ENCODE results near the gene RB1. TPM values are rescaled to one million over a fixed set of nuclear protein-coding genes. Genes with fewer than 3 reads are reported as not detected.

Gene RB1
- total and polyA plus RNA-seq, 3 experiments from 2014 or later, result 16.8 to 38.9 (median 38.2) TPM

DNA sequence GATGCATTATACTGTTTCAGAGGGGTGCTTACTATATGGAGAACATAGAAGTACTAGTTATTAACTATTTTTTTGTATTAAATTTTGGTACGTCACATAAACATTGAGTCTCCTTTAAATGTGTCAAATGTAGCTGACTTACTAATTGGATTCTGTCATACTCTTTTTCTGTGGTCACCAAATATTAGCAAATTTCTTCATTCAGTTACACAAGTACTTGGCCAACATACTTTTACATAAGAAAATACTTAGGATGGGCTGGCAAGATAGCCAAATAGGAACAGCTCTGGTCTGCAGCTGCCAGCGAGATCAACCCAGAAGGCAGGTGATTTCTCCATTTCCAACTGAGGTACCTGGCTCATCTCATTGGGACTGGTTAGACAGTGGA is 90.1 kb downstream of the RB1 start:
- no peaks in the 10 kb centered on the region for H3K36me3 ChIP-seq (ENCODE audit: insufficient read depth, low read length)
- Mint-ChIP-seq H3K4me1 (peaks cover 10 to 47% (median 18%) of the 10 kb centered on the region in 3 donors), H3K27ac (no peak overlapping the region), H3K36me3 (peaks cover 29 to 61% (median 56%) of the 10 kb centered on the region in 3 donors), H3K27me3 (no peaks in the 10 kb centered on the region), H3K4me3 (no peak overlapping the region), H3K9me3 (peaks cover 12 to 29% (median 15%) of the 10 kb centered on the region in 5 donors)
- H3K4me3 ChIP-seq (ENCODE audit: low read length), result no peak overlapping the region
- DNase-seq, result no peak
- no peaks in the 10 kb centered on the region for H3K27me3 ChIP-seq (ENCODE audit: insufficient read depth, low read length, poor library complexity, severe bottlenecking)
- no peaks in the 10 kb centered on the region for H3K9me3 ChIP-seq (ENCODE audit: low read length)
- H3K27ac ChIP-seq (ENCODE audit: low read depth, low read length), result no peak overlapping the region
- ChIA-PET POLR2A (no interaction called here), CTCF (no interaction called here)
- H3K4me1 ChIP-seq (ENCODE audit: insufficient read depth, low read length), result no peaks in the 10 kb centered on the region

DNA sequence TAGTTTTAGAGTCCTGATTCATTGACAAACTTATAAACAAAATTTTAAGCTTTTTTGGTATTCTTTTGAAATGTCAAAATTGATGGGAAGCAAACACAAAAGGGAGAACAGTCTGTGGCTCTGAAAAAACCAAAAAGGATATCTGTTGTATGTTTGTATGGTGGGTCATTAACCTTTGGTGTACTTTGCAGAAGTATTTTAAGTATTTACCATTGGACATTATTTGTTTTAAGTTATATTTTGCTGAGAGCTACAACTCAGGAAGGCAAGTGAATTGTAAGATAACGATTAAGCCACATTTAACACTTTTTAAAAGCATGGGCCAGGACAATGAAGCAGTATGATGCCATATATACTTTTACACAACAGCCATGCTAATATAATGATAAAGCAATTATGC is 94.2 kb downstream of the RB1 start:
- Mint-ChIP-seq H3K9me3 (peaks cover 2 to 17% (median 3%) of the 10 kb centered on the region in 5 donors), H3K36me3 (peaks cover 11 to 34% (median 32%) of the 10 kb centered on the region in 3 donors), H3K27me3 (no peaks in the 10 kb centered on the region), H3K4me1 (peaks cover 32 to 65% (median 48%) of the 10 kb centered on the region in 3 donors), H3K4me3 (no peak overlapping the region), H3K27ac (peak overlapping the region in 4 of 8 donors; percentile 26 to 69 (median 53))
- no peaks in the 10 kb centered on the region for H3K27me3 ChIP-seq (ENCODE audit: insufficient read depth, low read length, poor library complexity, severe bottlenecking)
- no peak for DNase-seq
- no peaks in the 10 kb centered on the region for H3K36me3 ChIP-seq (ENCODE audit: insufficient read depth, low read length)
- H3K4me1 ChIP-seq (ENCODE audit: insufficient read depth, low read length), result peaks cover 21% of the 10 kb centered on the region
- no peak overlapping the region for H3K27ac ChIP-seq (ENCODE audit: low read depth, low read length)
- CTCF ChIA-PET, result interaction anchor here (1.6 kb wide), 1 partner anchor 183 kb away, joined by 4 read pairs; no protein-coding TSS in a partner anchor
- no peak overlapping the region for H3K4me3 ChIP-seq (ENCODE audit: low read length)
- no peaks in the 10 kb centered on the region for H3K9me3 ChIP-seq (ENCODE audit: low read length)
- POLR2A ChIA-PET, result interaction anchor here (0.8 kb wide), 1 partner anchor 17 kb away, joined by 3 read pairs; no protein-coding TSS in a partner anchor

DNA sequence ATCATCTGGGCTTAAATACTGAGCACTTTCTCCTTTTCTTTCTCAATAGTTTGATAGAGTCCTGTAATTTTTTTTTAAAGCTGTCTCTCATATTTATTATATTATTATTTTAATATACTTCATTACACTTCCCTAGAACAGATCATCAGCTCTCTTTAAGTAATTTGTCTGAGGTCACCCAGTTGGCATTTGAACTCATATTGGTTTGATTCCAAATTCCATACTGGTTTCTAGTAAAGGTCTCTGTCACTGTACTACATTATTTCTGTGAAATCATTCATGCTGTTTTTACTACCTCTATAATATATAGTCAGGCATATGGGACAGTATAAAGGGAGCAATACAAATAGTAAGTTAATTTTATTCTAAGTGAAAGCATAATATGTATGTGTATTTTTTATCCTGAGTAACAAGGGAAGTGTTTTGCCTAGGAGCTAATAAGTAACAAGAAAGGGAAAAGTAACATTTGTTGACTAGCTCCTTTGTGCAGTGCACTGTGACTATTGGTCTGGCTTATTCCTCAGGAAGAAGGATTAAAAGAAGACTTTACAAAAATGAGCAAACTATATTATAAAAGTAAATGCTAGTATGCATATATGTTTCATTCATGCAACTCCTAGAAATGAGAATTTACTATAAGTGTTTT is 95.0 kb downstream of the RB1 start:
- Mint-ChIP-seq H3K27me3 (no peaks in the 10 kb centered on the region), H3K9me3 (peaks cover 0 to 11% (median 2%) of the 10 kb centered on the region in 5 donors), H3K4me1 (peaks cover 39 to 70% (median 56%) of the 10 kb centered on the region in 3 donors), H3K4me3 (no peak overlapping the region), H3K36me3 (peaks cover 3 to 26% (median 24%) of the 10 kb centered on the region in 3 donors), H3K27ac (peak overlapping the region in 6 of 8 donors; percentile 21 to 72 (median 58))
- H3K9me3 ChIP-seq (ENCODE audit: low read length), result no peaks in the 10 kb centered on the region
- H3K4me1 ChIP-seq (ENCODE audit: insufficient read depth, low read length), result peaks cover 29% of the 10 kb centered on the region
- POLR2A ChIA-PET, result interaction anchor here (0.8 kb wide), 1 partner anchor 16 kb away, joined by 3 read pairs; no protein-coding TSS in a partner anchor
- H3K4me3 ChIP-seq (ENCODE audit: low read length), result no peak overlapping the region
- no peaks in the 10 kb centered on the region for H3K27me3 ChIP-seq (ENCODE audit: insufficient read depth, low read length, poor library complexity, severe bottlenecking)
- H3K27ac ChIP-seq (ENCODE audit: low read depth, low read length), result no peak overlapping the region
- CTCF ChIA-PET, result interaction anchor here (1.6 kb wide), 1 partner anchor 182 kb away, joined by 4 read pairs; no protein-coding TSS in a partner anchor
- no peak for DNase-seq
- no peaks in the 10 kb centered on the region for H3K36me3 ChIP-seq (ENCODE audit: insufficient read depth, low read length)

DNA sequence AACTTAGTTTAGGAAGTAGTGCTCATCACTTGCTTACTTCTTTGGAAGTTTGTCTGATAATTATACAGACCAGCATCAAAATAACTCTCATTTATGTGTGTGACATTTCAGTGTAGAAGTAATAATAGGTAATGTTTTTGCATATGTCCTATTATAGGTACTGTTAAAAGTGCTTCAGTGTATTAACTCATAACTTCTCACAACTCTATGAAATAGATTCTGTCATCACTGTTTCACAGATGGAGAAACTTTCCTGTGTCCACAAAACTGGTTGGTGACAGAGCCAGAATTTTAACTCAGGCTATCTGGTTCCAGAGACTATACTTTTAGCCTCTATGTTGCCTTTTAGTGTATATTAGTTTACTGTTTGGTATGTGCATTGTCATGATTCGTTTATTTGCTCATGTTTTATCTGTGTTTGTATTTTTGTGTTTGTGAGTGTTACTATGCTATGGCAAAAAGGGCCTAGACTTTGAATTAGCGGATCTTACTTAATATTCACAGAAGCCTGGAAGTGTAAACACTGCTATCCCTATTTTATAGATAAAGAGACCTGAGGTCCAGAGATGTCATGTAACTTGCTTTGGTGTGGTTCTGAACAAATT is 96.6 kb downstream of the RB1 start:
- ChIA-PET CTCF (interaction anchor here (0.9 to 1.0 kb wide), 2 partner anchors 95 to 174 kb away, joined by 3 read pairs; no protein-coding TSS in a partner anchor), POLR2A (interaction anchor here (1.3 kb wide), 1 partner anchor 132 kb away, joined by 5 read pairs; no protein-coding TSS in a partner anchor)
- Mint-ChIP-seq H3K4me3 (peak overlapping the region in 2 of 7 donors; percentile 4 to 35), H3K9me3 (peaks cover 0 to 11% (median 2%) of the 10 kb centered on the region in 5 donors), H3K36me3 (peaks cover 2 to 14% (median 13%) of the 10 kb centered on the region in 3 donors), H3K27me3 (no peaks in the 10 kb centered on the region), H3K4me1 (peaks cover 51 to 86% (median 72%) of the 10 kb centered on the region in 3 donors), H3K27ac (peak overlapping the region; percentile 43 to 90 (median 78))
- H3K27me3 ChIP-seq (ENCODE audit: insufficient read depth, low read length, poor library complexity, severe bottlenecking), result no peaks in the 10 kb centered on the region
- H3K4me1 ChIP-seq (ENCODE audit: insufficient read depth, low read length), result peaks cover 41% of the 10 kb centered on the region
- H3K4me3 ChIP-seq (ENCODE audit: low read length), result no peak overlapping the region
- DNase-seq, result no peak
- no peaks in the 10 kb centered on the region for H3K9me3 ChIP-seq (ENCODE audit: low read length)
- H3K27ac ChIP-seq (ENCODE audit: low read depth, low read length), result no peak overlapping the region
- no peaks in the 10 kb centered on the region for H3K36me3 ChIP-seq (ENCODE audit: insufficient read depth, low read length)

DNA sequence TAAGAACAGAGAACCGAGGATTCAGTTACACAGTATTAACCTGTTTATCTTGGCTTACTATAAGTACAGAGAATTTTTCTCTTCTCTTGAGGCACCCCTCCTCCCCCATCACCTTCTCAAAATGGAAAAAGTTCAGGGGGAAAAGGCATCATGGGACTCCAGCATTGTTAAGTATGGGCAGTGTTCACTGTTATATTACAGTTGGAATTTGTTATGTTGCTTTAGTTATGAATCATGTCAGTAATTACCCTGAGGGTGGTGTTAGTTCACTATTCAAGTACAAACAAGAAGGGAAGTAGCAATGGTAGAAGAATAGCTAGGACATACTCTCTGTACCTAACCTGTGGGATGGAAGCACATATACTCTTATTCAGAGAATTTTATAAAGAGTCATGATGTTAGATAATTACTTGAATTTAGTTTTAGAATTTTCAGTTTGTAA is 97.3 kb downstream of the RB1 start:
- ChIA-PET POLR2A (interaction anchor here (0.8 to 1.3 kb wide), 2 partner anchors 131 to 180 kb away, joined by 3 to 5 read pairs; no protein-coding TSS in a partner anchor), CTCF (interaction anchor here (0.7 to 3.1 kb wide), 4 partner anchors 172 to 182 kb away, joined by 3 to 20 read pairs (median 4); no protein-coding TSS in a partner anchor)
- Histone ChIP-seq H3K4me3 (ENCODE audit: low read length) (no peak overlapping the region), H3K4me1 (ENCODE audit: insufficient read depth, low read length) (peaks cover 45% of the 10 kb centered on the region), H3K36me3 (ENCODE audit: insufficient read depth, low read length) (no peaks in the 10 kb centered on the region), H3K27ac (ENCODE audit: low read depth, low read length) (no peak overlapping the region), H3K27me3 (ENCODE audit: insufficient read depth, low read length, poor library complexity, severe bottlenecking) (no peaks in the 10 kb centered on the region), H3K9me3 (ENCODE audit: low read length) (no peaks in the 10 kb centered on the region)
- Mint-ChIP-seq H3K36me3 (peaks cover 0 to 8% (median 7%) of the 10 kb centered on the region in 3 donors), H3K27ac (peak overlapping the region; percentile 22 to 90 (median 78)), H3K9me3 (peaks cover 0 to 7% (median 2%) of the 10 kb centered on the region in 5 donors), H3K4me1 (peaks cover 57 to 88% (median 79%) of the 10 kb centered on the region in 3 donors), H3K27me3 (no peaks in the 10 kb centered on the region), H3K4me3 (peak overlapping the region in 6 of 7 donors; percentile 35 to 61 (median 48))
- DNase-seq, result peak in 1 of 5 donors; percentile 10

DNA sequence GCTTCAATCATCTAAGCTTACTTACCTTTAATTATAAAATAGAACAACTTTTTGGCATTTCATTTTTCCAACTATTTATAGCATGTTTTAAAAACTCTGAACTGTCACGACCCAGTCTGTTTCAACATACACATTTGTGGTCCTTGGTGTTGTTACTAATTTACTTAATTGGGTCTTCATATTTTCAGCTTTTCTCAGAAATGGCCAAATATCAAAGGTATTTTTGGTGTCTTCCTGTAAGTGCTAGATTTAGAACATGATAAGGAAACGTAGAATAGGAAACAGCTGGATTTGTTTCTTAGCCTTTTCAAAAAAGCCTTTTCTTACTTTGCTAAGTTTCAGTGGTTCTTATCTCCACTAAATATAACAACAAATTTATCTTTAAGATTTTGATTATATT is 97.9 kb downstream of the RB1 start:
- Histone ChIP-seq H3K9me3 (ENCODE audit: low read length) (no peaks in the 10 kb centered on the region), H3K27me3 (ENCODE audit: insufficient read depth, low read length, poor library complexity, severe bottlenecking) (no peaks in the 10 kb centered on the region), H3K4me3 (ENCODE audit: low read length) (no peak overlapping the region), H3K27ac (ENCODE audit: low read depth, low read length) (no peak overlapping the region), H3K36me3 (ENCODE audit: insufficient read depth, low read length) (no peaks in the 10 kb centered on the region), H3K4me1 (ENCODE audit: insufficient read depth, low read length) (peaks cover 47% of the 10 kb centered on the region)
- CTCF ChIA-PET, result interaction anchor here (0.7 to 3.1 kb wide), 5 partner anchors 168 to 182 kb away, joined by 3 to 20 read pairs (median 4); no protein-coding TSS in a partner anchor
- Mint-ChIP-seq H3K9me3 (peaks cover 0 to 4% (median under 1%) of the 10 kb centered on the region in 5 donors), H3K27ac (peak overlapping the region in 6 of 8 donors; percentile 34 to 90 (median 80)), H3K27me3 (no peaks in the 10 kb centered on the region), H3K4me1 (peaks cover 63 to 94% (median 85%) of the 10 kb centered on the region in 3 donors), H3K4me3 (peak overlapping the region in 6 of 7 donors; percentile 24 to 74 (median 64)), H3K36me3 (peaks cover 0 to 3% (median 2%) of the 10 kb centered on the region in 3 donors)
- no peak for DNase-seq
- POLR2A ChIA-PET, result interaction anchor here (0.8 to 1.3 kb wide), 2 partner anchors 131 to 179 kb away, joined by 3 to 5 read pairs; no protein-coding TSS in a partner anchor

DNA sequence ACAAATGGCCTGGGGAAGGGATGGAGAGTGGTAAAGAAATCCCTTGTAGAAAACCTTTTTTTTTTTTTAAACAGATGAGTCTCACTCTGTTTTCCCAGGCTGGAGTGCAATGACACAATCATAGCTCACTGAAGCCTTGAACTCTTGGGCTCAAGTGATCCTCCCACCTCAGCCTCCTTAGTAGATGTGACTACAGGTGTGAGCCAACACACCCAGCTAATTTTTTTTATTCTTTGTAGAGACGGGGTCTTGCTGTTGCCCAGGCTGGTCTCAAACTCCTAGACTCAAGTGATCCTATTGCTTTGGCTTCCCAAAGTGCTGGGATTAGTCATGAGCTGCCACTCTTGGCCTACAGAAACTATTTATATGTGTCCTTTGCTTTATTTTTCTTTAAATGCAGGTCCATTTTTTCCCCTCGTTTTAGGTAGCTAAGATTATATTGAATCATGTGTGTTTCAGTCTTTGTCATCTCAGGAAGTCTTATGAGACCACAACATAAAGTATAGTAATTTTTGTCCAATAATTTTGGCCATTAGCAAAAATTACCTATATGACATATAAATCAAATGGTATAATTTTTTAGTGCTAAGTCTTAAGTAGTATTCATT is 98.9 kb downstream of the RB1 start:
- no peak for DNase-seq
- Histone ChIP-seq H3K27me3 (ENCODE audit: insufficient read depth, low read length, poor library complexity, severe bottlenecking) (no peaks in the 10 kb centered on the region), H3K9me3 (ENCODE audit: low read length) (no peaks in the 10 kb centered on the region), H3K36me3 (ENCODE audit: insufficient read depth, low read length) (no peaks in the 10 kb centered on the region), H3K4me3 (ENCODE audit: low read length) (no peak overlapping the region), H3K4me1 (ENCODE audit: insufficient read depth, low read length) (peaks cover 52% of the 10 kb centered on the region), H3K27ac (ENCODE audit: low read depth, low read length) (no peak overlapping the region)
- no peaks in the 10 kb centered on the region for H3K27me3 Mint-ChIP-seq
- H3K27ac Mint-ChIP-seq, result peak overlapping the region; percentile 64 to 90 (median 76)
- peaks cover 68 to 95% (median 93%) of the 10 kb centered on the region in 3 donors for H3K4me1 Mint-ChIP-seq
- CTCF ChIA-PET, result interaction anchor here (1.0 to 3.1 kb wide), 3 partner anchors 168 to 276 kb away, joined by 4 to 20 read pairs (median 4); no protein-coding TSS in a partner anchor
- H3K36me3 Mint-ChIP-seq, result peaks cover 0 to 2% (median 0%) of the 10 kb centered on the region in 3 donors
- H3K4me3 Mint-ChIP-seq, result peak overlapping the region in 5 of 7 donors; percentile 44 to 61 (median 53)
- H3K9me3 Mint-ChIP-seq, result no peaks in the 10 kb centered on the region
- POLR2A ChIA-PET, result no interaction called here
